ENCODE data around the gene PTH1R.
A peak's percentile ranks its signal among the peaks of the same experiment; 100 is the strongest.

DNA sequence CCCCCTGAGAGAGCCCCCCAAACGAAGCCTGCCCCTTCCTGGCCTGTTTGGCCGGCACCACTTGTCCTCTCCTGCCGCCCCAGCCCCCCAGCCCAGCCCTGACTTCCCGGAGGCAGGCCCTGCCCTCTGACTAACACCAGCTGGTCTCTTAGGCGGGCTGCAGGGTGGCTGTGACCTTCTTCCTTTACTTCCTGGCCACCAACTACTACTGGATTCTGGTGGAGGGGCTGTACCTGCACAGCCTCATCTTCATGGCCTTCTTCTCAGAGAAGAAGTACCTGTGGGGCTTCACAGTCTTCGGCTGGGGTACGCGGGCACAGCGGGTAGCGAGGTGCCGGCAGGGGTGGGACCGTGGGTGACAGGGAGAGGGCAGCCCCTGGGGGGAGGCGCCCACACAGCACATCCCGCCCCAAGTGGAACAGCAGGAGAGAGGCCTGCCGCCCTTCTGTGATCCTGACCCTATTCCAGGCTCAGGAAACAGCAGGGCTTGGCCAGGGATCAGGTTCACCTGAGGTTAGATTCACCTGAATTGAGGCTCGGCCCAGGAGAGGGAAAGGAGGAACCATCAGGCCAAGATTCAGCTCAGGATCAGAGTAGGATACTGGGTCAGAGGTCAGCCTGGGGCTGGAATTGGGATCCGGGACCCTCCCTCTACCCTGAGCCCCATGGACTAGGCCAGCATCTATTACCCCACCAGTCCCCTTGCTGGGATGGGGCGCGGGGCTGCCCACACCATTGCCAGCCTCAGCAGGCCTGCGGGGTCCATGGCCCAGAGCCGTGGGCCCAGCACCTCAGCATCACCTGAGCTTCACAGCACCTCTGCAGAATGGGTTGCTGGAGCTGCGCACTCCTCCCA, 21.9 kb downstream of the PTH1R start:
- TF ChIP-seq, protein P1, sequence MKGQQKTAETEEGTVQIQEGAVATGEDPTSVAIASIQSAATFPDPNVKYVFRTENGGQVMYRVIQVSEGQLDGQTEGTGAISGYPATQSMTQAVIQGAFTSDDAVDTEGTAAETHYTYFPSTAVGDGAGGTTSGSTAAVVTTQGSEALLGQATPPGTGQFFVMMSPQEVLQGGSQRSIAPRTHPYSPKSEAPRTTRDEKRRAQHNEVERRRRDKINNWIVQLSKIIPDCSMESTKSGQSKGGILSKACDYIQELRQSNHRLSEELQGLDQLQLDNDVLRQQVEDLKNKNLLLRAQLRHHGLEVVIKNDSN (IDR thresholded peaks at IDR 0.05): no peak
- TF ChIP-seq, protein P2, sequence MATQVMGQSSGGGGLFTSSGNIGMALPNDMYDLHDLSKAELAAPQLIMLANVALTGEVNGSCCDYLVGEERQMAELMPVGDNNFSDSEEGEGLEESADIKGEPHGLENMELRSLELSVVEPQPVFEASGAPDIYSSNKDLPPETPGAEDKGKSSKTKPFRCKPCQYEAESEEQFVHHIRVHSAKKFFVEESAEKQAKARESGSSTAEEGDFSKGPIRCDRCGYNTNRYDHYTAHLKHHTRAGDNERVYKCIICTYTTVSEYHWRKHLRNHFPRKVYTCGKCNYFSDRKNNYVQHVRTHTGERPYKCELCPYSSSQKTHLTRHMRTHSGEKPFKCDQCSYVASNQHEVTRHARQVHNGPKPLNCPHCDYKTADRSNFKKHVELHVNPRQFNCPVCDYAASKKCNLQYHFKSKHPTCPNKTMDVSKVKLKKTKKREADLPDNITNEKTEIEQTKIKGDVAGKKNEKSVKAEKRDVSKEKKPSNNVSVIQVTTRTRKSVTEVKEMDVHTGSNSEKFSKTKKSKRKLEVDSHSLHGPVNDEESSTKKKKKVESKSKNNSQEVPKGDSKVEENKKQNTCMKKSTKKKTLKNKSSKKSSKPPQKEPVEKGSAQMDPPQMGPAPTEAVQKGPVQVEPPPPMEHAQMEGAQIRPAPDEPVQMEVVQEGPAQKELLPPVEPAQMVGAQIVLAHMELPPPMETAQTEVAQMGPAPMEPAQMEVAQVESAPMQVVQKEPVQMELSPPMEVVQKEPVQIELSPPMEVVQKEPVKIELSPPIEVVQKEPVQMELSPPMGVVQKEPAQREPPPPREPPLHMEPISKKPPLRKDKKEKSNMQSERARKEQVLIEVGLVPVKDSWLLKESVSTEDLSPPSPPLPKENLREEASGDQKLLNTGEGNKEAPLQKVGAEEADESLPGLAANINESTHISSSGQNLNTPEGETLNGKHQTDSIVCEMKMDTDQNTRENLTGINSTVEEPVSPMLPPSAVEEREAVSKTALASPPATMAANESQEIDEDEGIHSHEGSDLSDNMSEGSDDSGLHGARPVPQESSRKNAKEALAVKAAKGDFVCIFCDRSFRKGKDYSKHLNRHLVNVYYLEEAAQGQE (IDR thresholded peaks at IDR 0.05; ENCODE audit: low read depth): no peak
- TF ChIP-seq, protein P3, sequence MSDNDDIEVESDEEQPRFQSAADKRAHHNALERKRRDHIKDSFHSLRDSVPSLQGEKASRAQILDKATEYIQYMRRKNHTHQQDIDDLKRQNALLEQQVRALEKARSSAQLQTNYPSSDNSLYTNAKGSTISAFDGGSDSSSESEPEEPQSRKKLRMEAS (IDR thresholded peaks at IDR 0.05): no peak
- peak; percentile 27; the same call in 1 of the 2 replicates for TF ChIP-seq ZBTB7A (IDR thresholded peaks at IDR 0.05; ENCODE audit: low read depth)

All from Ishikawa (cell line).